ENCODE data around the gene CHAMP1.

GRCh38 chr13:114311387-114311786 is 2.9 kb upstream of the CHAMP1 start:
- no peak for TF ChIP-seq RAD21 (conservative IDR thresholded peaks at IDR 0.05)
- TF ChIP-seq, protein P1, sequence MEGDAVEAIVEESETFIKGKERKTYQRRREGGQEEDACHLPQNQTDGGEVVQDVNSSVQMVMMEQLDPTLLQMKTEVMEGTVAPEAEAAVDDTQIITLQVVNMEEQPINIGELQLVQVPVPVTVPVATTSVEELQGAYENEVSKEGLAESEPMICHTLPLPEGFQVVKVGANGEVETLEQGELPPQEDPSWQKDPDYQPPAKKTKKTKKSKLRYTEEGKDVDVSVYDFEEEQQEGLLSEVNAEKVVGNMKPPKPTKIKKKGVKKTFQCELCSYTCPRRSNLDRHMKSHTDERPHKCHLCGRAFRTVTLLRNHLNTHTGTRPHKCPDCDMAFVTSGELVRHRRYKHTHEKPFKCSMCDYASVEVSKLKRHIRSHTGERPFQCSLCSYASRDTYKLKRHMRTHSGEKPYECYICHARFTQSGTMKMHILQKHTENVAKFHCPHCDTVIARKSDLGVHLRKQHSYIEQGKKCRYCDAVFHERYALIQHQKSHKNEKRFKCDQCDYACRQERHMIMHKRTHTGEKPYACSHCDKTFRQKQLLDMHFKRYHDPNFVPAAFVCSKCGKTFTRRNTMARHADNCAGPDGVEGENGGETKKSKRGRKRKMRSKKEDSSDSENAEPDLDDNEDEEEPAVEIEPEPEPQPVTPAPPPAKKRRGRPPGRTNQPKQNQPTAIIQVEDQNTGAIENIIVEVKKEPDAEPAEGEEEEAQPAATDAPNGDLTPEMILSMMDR (IDR thresholded peaks at IDR 0.05; ENCODE audit: poor library complexity, severe bottlenecking): no peak
- TF ChIP-seq EP300 (conservative IDR thresholded peaks at IDR 0.05; ENCODE audit: poor library complexity, severe bottlenecking): no peak
- TF ChIP-seq POLR2AphosphoS5 (IDR thresholded peaks at IDR 0.05): no peak
- no peak for TF ChIP-seq EZH2 (IDR thresholded peaks at IDR 0.05; ENCODE audit: borderline replicate concordance, insufficient read depth, low read length, poor library complexity, severe bottlenecking)

All from neural cell (in vitro differentiated cells).